AG04449 (cell line): ENCODE measurements around the gene TMEM135.

Source experiments
- CTCF ChIA-PET: fragments of 350-600 bp; formaldehyde crosslinking; extraction: SDS; loops from one replicate; lab custom pipeline; 2021; ENCODE audit warnings: antibody characterized with exemption; lab: Yijun Ruan, JAX
- POLR2A ChIA-PET: fragments of 400-600, 350-600 bp; formaldehyde crosslinking; extraction: SDS; loops from one replicate; lab custom pipeline; 2020; ENCODE audit warnings: antibody characterized with exemption, inconsistent platforms; lab: Yijun Ruan, JAX
- DNase-seq: peaks from one replicate; pipeline ENCODE4 v3.0.0-alpha.2; 2010; ENCODE audit warnings: low read depth, low spot score
- H3K4me3 ChIP-seq: 2 replicates; pipeline ENCODE4 v1.5.1; 2011; ENCODE audit warnings: low read depth, mild to moderate bottlenecking, control low read depth, low read length
- TF ChIP-seq, protein P1 (sequence below): IDR thresholded peaks from one replicate; pipeline ENCODE4 v1.5.1; 2011; ENCODE audit warnings: mild to moderate bottlenecking, moderate library complexity, low read length, control low read depth, inconsistent platforms; ENCODE audit not compliant: insufficient read depth; ENCODE audit errors: missing control alignments

The TMEM135 gene

DNA sequence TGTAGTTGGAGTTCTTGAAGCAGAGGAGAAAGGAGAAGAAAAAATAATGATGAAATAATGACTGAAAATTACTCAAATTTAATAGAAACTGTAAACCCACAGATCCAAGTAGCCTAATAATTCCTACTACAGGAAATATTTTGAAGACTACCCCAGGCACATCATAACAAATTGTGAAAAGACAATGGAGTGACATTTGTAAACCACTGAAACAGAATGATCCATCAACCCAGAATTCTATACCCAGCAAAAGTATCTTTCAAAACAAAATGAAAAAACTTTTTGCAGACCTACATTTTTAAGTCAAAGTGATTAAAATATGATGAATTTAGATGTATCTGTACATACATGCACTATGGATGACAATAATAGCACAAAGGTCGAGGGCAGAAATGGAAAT lies 194.6 kb downstream of the TMEM135 start:
- POLR2A ChIA-PET, result no interaction called here
- no peak for DNase-seq
- H3K4me3 ChIP-seq, result no peak overlapping the region
- TF ChIP-seq, protein P1, sequence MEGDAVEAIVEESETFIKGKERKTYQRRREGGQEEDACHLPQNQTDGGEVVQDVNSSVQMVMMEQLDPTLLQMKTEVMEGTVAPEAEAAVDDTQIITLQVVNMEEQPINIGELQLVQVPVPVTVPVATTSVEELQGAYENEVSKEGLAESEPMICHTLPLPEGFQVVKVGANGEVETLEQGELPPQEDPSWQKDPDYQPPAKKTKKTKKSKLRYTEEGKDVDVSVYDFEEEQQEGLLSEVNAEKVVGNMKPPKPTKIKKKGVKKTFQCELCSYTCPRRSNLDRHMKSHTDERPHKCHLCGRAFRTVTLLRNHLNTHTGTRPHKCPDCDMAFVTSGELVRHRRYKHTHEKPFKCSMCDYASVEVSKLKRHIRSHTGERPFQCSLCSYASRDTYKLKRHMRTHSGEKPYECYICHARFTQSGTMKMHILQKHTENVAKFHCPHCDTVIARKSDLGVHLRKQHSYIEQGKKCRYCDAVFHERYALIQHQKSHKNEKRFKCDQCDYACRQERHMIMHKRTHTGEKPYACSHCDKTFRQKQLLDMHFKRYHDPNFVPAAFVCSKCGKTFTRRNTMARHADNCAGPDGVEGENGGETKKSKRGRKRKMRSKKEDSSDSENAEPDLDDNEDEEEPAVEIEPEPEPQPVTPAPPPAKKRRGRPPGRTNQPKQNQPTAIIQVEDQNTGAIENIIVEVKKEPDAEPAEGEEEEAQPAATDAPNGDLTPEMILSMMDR, result no peak
- CTCF ChIA-PET, result no interaction called here

DNA sequence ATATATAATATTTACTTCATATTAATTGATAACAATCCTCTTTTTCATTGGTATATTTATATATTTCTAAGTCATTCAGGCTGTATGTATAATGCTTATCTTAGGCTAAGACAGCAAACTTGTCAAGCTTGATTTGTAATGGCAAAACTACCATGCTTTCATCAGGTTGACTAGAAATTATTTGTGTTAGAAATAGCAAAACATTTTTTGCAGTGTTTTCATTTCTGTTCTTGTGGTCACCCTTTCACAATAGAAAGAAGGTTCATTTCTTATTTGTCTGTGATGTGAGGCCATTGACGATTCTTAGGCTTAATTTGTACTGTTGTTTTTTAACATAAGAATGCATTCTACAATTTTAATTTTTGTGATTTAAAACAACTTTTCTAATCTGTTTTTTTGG lies 197.6 kb downstream of the TMEM135 start:
- ChIA-PET CTCF (no interaction called here), POLR2A (no interaction called here)
- TF ChIP-seq, protein P1, result no peak
- DNase-seq, result no peak
- no peak overlapping the region for H3K4me3 ChIP-seq

DNA sequence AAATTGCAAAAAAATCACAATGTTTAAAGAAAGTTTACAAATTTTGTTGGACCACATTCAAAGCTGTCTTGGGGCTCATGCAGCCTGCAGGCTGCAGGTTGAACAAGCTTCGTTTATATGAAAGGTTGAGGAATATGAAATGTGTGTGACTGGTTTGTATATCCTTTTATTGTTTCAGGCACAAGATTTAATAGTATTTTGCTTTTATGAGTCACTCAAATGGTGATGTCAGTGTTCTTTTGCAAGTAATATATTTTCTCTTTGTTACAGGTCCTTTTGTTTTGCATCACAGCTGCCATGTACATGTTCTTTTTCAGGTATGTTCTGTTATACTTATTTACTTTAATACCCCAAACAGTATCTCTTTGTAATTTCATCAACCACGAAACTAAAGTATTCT lies 198.6 kb downstream of the TMEM135 start:
- POLR2A ChIA-PET, result no interaction called here
- H3K4me3 ChIP-seq, result no peak overlapping the region
- TF ChIP-seq, protein P1, result no peak
- CTCF ChIA-PET, result interaction anchor here (1.2 kb wide), 1 partner anchor 139 kb away, joined by 3 read pairs; no protein-coding TSS in a partner anchor
- no peak for DNase-seq

DNA sequence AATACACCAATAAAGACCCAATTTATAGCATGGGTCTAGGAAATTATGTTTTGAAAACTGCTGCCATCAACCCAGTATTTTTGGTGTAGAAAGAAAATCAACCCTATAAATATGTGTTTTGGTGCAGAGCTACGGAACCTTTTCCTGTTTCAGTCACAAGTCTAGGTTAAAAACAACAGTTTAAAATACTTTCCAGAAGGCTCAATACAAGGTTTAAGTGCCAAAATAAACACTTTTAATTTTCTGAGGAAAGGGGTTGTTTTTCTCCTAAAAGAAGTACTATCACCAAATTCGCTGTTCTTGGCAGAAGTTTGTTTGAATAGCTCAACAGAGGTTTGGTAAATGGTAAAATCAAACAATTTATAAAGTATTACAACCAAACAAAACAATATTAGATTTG lies 201.3 kb downstream of the TMEM135 start:
- no peak for DNase-seq
- ChIA-PET CTCF (no interaction called here), POLR2A (interaction anchor here (0.8 kb wide), 1 partner anchor 22 kb away, joined by 3 read pairs; no protein-coding TSS in a partner anchor)
- H3K4me3 ChIP-seq, result no peak overlapping the region
- TF ChIP-seq, protein P1, result no peak

DNA sequence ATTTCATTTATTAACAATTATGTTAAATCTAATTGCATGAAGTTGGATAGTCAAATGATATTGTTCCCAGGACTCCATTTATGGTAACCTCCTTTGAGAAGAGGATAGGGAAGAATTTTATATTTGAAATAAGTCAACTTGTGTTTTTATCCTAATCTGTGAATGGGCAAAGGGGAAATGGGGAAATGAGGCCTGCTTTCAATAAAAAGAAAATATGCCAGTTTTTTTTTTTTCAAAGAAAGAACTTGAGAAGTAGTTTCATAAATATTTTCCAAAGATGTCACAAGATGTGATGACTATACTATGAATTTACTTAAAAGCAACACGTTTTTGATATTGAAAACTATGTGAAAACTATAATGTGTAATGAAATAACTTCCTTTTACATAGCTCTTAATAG lies 201.8 kb downstream of the TMEM135 start:
- POLR2A ChIA-PET, result interaction anchor here (0.8 kb wide), 1 partner anchor 22 kb away, joined by 3 read pairs; no protein-coding TSS in a partner anchor
- H3K4me3 ChIP-seq, result no peak overlapping the region
- TF ChIP-seq, protein P1, result no peak
- DNase-seq, result no peak
- CTCF ChIA-PET, result no interaction called here

DNA sequence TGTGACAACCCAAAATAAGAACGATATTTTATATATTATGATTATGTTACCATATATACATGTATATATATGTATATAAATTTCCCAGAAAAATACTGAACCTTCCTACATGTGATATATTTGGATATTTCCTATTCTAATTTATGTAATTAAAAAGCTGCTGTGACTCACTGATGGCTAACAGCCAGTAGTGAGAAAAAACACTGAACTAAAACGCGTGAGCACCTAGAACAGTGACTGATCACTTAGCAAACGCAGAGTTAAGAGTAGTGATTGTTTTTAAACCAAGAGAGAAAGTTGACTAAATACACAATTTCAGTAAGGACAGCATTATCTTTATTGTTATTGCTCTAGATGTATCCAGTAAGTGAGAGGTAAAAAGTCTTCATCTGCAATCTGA lies 213.8 kb downstream of the TMEM135 start:
- CTCF ChIA-PET, result no interaction called here

More for the DNA sequence above, 213.8 kb downstream of the TMEM135 start:
- no peak overlapping the region for H3K4me3 ChIP-seq
- DNase-seq, result no peak
- POLR2A ChIA-PET, result no interaction called here
- TF ChIP-seq, protein P1, result no peak
